ENCODE data around the gene EPG5.

DNA sequence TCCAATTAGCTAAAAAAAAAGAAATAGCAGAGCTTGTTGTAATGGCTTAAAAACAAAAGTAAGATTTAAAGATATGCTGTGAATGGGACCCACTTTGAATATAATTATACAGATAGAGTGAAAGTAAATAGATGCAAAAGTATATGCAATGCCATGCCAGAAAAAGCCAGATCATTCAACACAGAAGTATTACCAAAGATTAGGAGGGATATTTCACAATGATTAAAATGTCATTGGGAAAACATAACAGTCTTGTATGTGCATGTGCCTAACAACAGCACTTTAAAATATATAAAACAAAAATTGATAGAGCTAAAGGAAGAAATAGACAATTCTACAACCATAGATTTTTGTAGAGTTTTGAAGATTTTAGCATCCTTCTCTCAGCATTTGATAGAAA lies 161.6 kb downstream of the EPG5 start:
- TF ChIP-seq, protein P1, sequence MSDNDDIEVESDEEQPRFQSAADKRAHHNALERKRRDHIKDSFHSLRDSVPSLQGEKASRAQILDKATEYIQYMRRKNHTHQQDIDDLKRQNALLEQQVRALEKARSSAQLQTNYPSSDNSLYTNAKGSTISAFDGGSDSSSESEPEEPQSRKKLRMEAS (IDR thresholded peaks at IDR 0.05), result no peak
- TF ChIP-seq, protein P2, sequence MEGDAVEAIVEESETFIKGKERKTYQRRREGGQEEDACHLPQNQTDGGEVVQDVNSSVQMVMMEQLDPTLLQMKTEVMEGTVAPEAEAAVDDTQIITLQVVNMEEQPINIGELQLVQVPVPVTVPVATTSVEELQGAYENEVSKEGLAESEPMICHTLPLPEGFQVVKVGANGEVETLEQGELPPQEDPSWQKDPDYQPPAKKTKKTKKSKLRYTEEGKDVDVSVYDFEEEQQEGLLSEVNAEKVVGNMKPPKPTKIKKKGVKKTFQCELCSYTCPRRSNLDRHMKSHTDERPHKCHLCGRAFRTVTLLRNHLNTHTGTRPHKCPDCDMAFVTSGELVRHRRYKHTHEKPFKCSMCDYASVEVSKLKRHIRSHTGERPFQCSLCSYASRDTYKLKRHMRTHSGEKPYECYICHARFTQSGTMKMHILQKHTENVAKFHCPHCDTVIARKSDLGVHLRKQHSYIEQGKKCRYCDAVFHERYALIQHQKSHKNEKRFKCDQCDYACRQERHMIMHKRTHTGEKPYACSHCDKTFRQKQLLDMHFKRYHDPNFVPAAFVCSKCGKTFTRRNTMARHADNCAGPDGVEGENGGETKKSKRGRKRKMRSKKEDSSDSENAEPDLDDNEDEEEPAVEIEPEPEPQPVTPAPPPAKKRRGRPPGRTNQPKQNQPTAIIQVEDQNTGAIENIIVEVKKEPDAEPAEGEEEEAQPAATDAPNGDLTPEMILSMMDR (IDR thresholded peaks at IDR 0.05; ENCODE audit: low read depth, low read length, missing input control), result no peak
- TF ChIP-seq EGR1 (IDR thresholded peaks at IDR 0.05; ENCODE audit: low read depth in 2 of 2) (no peak), RAD21 (IDR thresholded peaks at IDR 0.05) (no peak), TAF1 (conservative IDR thresholded peaks at IDR 0.05) (no peak), JUND (IDR thresholded peaks at IDR 0.05) (no peak)
- TF ChIP-seq, protein P3, sequence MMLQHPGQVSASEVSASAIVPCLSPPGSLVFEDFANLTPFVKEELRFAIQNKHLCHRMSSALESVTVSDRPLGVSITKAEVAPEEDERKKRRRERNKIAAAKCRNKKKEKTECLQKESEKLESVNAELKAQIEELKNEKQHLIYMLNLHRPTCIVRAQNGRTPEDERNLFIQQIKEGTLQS (IDR thresholded peaks at IDR 0.05), result no peak
- TF ChIP-seq, protein P4, sequence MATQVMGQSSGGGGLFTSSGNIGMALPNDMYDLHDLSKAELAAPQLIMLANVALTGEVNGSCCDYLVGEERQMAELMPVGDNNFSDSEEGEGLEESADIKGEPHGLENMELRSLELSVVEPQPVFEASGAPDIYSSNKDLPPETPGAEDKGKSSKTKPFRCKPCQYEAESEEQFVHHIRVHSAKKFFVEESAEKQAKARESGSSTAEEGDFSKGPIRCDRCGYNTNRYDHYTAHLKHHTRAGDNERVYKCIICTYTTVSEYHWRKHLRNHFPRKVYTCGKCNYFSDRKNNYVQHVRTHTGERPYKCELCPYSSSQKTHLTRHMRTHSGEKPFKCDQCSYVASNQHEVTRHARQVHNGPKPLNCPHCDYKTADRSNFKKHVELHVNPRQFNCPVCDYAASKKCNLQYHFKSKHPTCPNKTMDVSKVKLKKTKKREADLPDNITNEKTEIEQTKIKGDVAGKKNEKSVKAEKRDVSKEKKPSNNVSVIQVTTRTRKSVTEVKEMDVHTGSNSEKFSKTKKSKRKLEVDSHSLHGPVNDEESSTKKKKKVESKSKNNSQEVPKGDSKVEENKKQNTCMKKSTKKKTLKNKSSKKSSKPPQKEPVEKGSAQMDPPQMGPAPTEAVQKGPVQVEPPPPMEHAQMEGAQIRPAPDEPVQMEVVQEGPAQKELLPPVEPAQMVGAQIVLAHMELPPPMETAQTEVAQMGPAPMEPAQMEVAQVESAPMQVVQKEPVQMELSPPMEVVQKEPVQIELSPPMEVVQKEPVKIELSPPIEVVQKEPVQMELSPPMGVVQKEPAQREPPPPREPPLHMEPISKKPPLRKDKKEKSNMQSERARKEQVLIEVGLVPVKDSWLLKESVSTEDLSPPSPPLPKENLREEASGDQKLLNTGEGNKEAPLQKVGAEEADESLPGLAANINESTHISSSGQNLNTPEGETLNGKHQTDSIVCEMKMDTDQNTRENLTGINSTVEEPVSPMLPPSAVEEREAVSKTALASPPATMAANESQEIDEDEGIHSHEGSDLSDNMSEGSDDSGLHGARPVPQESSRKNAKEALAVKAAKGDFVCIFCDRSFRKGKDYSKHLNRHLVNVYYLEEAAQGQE (IDR thresholded peaks at IDR 0.05), result no peak
